Vagina (tissue), 2 donors: Measurements from ENCODE around the gene PORCN.

Experiments
- CTCF ChIP-seq, 3 experiments: fragments of 450-650 bp in 2 of 3; fragments of 200-600 bp in 1 of 3; sonication (generic) in 1 of 3; IDR thresholded peaks; one replicate each; pipeline ENCODE4 v1.5.1; 2017 to 2019; ENCODE audit warnings: antibody characterized with exemption in 3 of 3, mild to moderate bottlenecking in 2 of 3, moderate library complexity in 2 of 3
- POLR2A ChIP-seq, 2 donors: fragments of 450-650 bp; IDR thresholded peaks; one replicate each; pipeline ENCODE4 v1.6.1; 2017; ENCODE audit warnings: antibody characterized with exemption in 2 of 2, mild to moderate bottlenecking in 2 of 2, moderate library complexity in 2 of 2
- POLR2AphosphoS5 ChIP-seq, 2 donors: sonication (generic); formaldehyde crosslinking; IDR thresholded peaks; one replicate each; pipeline ENCODE4 v1.9.0; 2017; ENCODE audit warnings: antibody characterized with exemption in 2 of 2, mild to moderate bottlenecking in 2 of 2, low read depth in 1 of 2; ENCODE audit not compliant: insufficient read depth in 1 of 2

- TF ChIP-seq CTCF (IDR thresholded peaks at IDR 0.05) (no peak), POLR2A (IDR thresholded peaks at IDR 0.05) (no peak), POLR2AphosphoS5 (IDR thresholded peaks at IDR 0.05; ENCODE audit: insufficient read depth in 1 of 2, low read depth in 1 of 2) (no peak)
Measured at GRCh38 chrX:48480142-48480541, 28.6 kb upstream of the PORCN start.
